ENCODE results near the gene ZBTB20. TPM values are rescaled to one million over a fixed set of nuclear protein-coding genes. Genes with fewer than 3 reads are reported as not detected.

The ZBTB20 gene
- total and polyA plus RNA-seq, 2 donors (not counting 1 experiment from before 2014, with no cell fraction given): 4.0 to 123 TPM

DNA sequence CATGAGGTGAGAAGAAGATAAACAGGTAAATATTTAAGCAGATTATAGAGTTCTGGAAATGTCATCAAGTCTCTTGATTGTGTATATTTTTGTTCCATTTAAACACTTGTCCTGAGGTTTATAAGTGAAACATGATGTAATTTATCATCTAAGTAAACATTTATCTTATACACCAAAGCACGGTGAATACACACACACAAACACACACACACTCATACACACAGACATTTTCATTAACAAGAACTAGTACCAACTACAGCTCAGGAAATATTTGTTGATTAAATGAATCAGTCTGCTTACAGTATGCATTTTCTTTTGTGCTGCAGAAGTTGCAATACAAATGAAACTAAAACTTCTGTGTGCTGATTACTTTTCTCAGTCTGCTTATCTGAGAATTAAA lies 357.3 kb downstream of the ZBTB20 start:
- H3K4me1 Mint-ChIP-seq: peaks cover 2% of the 10 kb centered on the region
- H3K4me1 ChIP-seq (ENCODE audit: control insufficient read depth in 2 of 2, insufficient read depth in 2 of 2, low read length in 2 of 2): no peaks in the 10 kb centered on the region
- H3K27ac Mint-ChIP-seq: no peak overlapping the region
- no peaks in the 10 kb centered on the region for H3K79me2 ChIP-seq (ENCODE audit: control insufficient read depth, insufficient read depth, low read length)
- H3K9me3 Mint-ChIP-seq (ENCODE audit: insufficient read depth): no peaks in the 10 kb centered on the region
- H3K27ac ChIP-seq (ENCODE audit: low read length in 2 of 2): no peak overlapping the region
- no peaks in the 10 kb centered on the region for H3K27me3 Mint-ChIP-seq
- H3K9me3 ChIP-seq (ENCODE audit: control extremely low read depth in 1 of 3, control insufficient read depth in 2 of 3, insufficient read depth in 1 of 3, low read length in 2 of 3): peaks cover 0 to 1% (median 0%) of the 10 kb centered on the region in 3 donors
- no peak overlapping the region for H3K4me2 ChIP-seq (replicated peaks; ENCODE audit: low read depth, low read length, poor library complexity, severe bottlenecking)
- H3K36me3 ChIP-seq (replicated peaks in 1 of 2; ENCODE audit: control extremely low read depth in 1 of 2, control insufficient read depth in 1 of 2, extremely low read depth in 1 of 2, insufficient read depth in 2 of 2, low read length in 1 of 2): no peaks in the 10 kb centered on the region
- ChIA-PET CTCF (no interaction called here), POLR2A (no interaction called here)
- no peaks in the 10 kb centered on the region for H4K20me1 ChIP-seq (ENCODE audit: control insufficient read depth, insufficient read depth, low read length, poor library complexity, severe bottlenecking)
- no peak overlapping the region for H3K4me3 ChIP-seq (ENCODE audit: control extremely low read depth in 1 of 5, extremely low read depth in 1 of 5, insufficient read depth in 1 of 5, low read depth in 2 of 5, low read length in 4 of 5)
- ATAC-seq (ENCODE audit: low read depth) (no peak), DNase-seq (no peak)
- intact Hi-C loops (cut with micrococcal nuclease): loop anchor here (2.0 kb wide), 1 partner anchor 15 kb away; no protein-coding TSS in a partner anchor
- H3K4me3 Mint-ChIP-seq: no peak overlapping the region
- H3K27me3 ChIP-seq (replicated peaks in 1 of 4; ENCODE audit: control extremely low read depth in 1 of 4, control insufficient read depth in 3 of 4, insufficient read depth in 4 of 4, low read length in 3 of 4): no peaks in the 10 kb centered on the region
- WGBS (ENCODE audit: insufficient coverage): no CpG with 5 or more reads among the region's 1 CpG
- no peak for TF ChIP-seq EZH2 (IDR thresholded peaks at IDR 0.05; ENCODE audit: borderline replicate concordance, insufficient read depth, low read depth, low read length, poor library complexity, severe bottlenecking)
- no peak overlapping the region for H2AFZ ChIP-seq (ENCODE audit: insufficient read depth, low read depth, low read length, poor library complexity, severe bottlenecking)
- no peak overlapping the region for H3K9ac ChIP-seq (ENCODE audit: low read length)

DNA sequence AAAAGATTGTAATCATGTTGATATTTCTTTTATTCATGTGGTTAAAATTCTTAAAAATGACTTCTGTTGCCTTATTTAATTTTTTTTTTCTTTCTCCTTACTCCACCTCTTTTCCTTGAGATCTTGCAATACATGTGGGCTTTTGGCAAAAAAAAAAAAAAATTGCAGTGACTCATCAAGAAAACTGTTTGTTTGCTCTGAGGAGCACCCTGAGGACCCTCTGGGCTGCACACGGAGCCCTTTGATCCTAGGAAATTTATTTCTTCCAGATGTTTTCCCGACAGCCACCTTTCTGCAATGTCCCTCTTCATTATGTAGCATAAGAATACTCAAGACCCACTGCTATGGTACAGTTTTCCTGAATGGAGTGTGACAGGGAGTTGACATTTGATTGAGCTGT lies 371.7 kb downstream of the ZBTB20 start:
- intact Hi-C loops (cut with micrococcal nuclease): no loop called here
- no peak overlapping the region for H3K4me2 ChIP-seq (replicated peaks; ENCODE audit: low read depth, low read length, poor library complexity, severe bottlenecking)
- H3K27ac Mint-ChIP-seq: no peak overlapping the region
- TF ChIP-seq, protein P1, sequence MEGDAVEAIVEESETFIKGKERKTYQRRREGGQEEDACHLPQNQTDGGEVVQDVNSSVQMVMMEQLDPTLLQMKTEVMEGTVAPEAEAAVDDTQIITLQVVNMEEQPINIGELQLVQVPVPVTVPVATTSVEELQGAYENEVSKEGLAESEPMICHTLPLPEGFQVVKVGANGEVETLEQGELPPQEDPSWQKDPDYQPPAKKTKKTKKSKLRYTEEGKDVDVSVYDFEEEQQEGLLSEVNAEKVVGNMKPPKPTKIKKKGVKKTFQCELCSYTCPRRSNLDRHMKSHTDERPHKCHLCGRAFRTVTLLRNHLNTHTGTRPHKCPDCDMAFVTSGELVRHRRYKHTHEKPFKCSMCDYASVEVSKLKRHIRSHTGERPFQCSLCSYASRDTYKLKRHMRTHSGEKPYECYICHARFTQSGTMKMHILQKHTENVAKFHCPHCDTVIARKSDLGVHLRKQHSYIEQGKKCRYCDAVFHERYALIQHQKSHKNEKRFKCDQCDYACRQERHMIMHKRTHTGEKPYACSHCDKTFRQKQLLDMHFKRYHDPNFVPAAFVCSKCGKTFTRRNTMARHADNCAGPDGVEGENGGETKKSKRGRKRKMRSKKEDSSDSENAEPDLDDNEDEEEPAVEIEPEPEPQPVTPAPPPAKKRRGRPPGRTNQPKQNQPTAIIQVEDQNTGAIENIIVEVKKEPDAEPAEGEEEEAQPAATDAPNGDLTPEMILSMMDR (IDR thresholded peaks at IDR 0.05): no peak
- TF ChIP-seq EZH2 (IDR thresholded peaks at IDR 0.05; ENCODE audit: borderline replicate concordance, insufficient read depth, low read depth, low read length, poor library complexity, severe bottlenecking): no peak
- no peak overlapping the region for H3K4me3 ChIP-seq (ENCODE audit: control extremely low read depth in 1 of 5, extremely low read depth in 1 of 5, insufficient read depth in 1 of 5, low read depth in 2 of 5, low read length in 4 of 5)
- H2AFZ ChIP-seq (ENCODE audit: insufficient read depth, low read depth, low read length, poor library complexity, severe bottlenecking): no peak overlapping the region
- no peaks in the 10 kb centered on the region for H3K27me3 ChIP-seq (replicated peaks in 1 of 4; ENCODE audit: control extremely low read depth in 1 of 4, control insufficient read depth in 3 of 4, insufficient read depth in 4 of 4, low read length in 3 of 4)
- H4K20me1 ChIP-seq (ENCODE audit: control insufficient read depth, insufficient read depth, low read length, poor library complexity, severe bottlenecking): peaks cover 3% of the 10 kb centered on the region
- 75% methylated on average over 1 of the region's 2 CpGs for WGBS (ENCODE audit: insufficient coverage)
- no peak overlapping the region for H3K9ac ChIP-seq (ENCODE audit: low read length)
- DNase-seq (no peak), ATAC-seq (ENCODE audit: low read depth) (no peak)
- ChIA-PET CTCF (no interaction called here), POLR2A (no interaction called here)
- H3K4me1 Mint-ChIP-seq: no peaks in the 10 kb centered on the region
- H3K9me3 Mint-ChIP-seq (ENCODE audit: insufficient read depth): peaks cover 13% of the 10 kb centered on the region
- peaks cover 0 to 1% of the 10 kb centered on the region in 2 experiments for H3K36me3 ChIP-seq (replicated peaks in 1 of 2; ENCODE audit: control extremely low read depth in 1 of 2, control insufficient read depth in 1 of 2, extremely low read depth in 1 of 2, insufficient read depth in 2 of 2, low read length in 1 of 2)
- no peaks in the 10 kb centered on the region for H3K4me1 ChIP-seq (ENCODE audit: control insufficient read depth in 2 of 2, insufficient read depth in 2 of 2, low read length in 2 of 2)
- H3K27ac ChIP-seq (ENCODE audit: low read length in 2 of 2): no peak overlapping the region
- H3K9me3 ChIP-seq (ENCODE audit: control extremely low read depth in 1 of 3, control insufficient read depth in 2 of 3, insufficient read depth in 1 of 3, low read length in 2 of 3): peaks cover 5 to 18% (median 10%) of the 10 kb centered on the region in 3 donors
- H3K79me2 ChIP-seq (ENCODE audit: control insufficient read depth, insufficient read depth, low read length): no peaks in the 10 kb centered on the region
- H3K27me3 Mint-ChIP-seq: no peaks in the 10 kb centered on the region
- no peak overlapping the region for H3K4me3 Mint-ChIP-seq

All from B cell (primary cell).